D721Med (cell line): ENCODE measurements around the gene TRIM39.

Experiments used
- DNase-seq: peaks from one replicate; pipeline ENCODE4 v3.0.0; 2011; ENCODE audit warnings: low spot score; ENCODE audit not compliant: insufficient read length
- FAIRE-seq: peaks from 2 replicates; lab custom pipeline; 2011; peaks lifted over from hg19 to GRCh38; lab: Jason Lieb, UNC
- CTCF ChIP-seq: IDR thresholded peaks from 2 replicates; pipeline ENCODE4 v1.5.1; 2012; ENCODE audit warnings: mild to moderate bottlenecking, control low read depth; ENCODE audit not compliant: insufficient read depth; ENCODE audit errors: missing control alignments

TRIM39 gene

GRCh38 chr6:30311101-30311500, 15.6 kb upstream of the TRIM39 start:
- no peak for TF ChIP-seq CTCF
- no peak for DNase-seq
- FAIRE-seq, result no peak

- DNase-seq, result no peak
- no peak for FAIRE-seq
- TF ChIP-seq CTCF, result no peak
Measured at GRCh38 chr6:30311671-30312070, 15.1 kb upstream of the TRIM39 start.

- FAIRE-seq (no peak), DNase-seq (no peak)
- TF ChIP-seq CTCF, result no peak
Measured at GRCh38 chr6:30312266-30312665, 14.5 kb upstream of the TRIM39 start.

GRCh38 chr6:30312676-30313321, 13.9 kb upstream of the TRIM39 start:
- no peak for TF ChIP-seq CTCF
- FAIRE-seq (no peak), DNase-seq (no peak)

- no peak for DNase-seq
- no peak for TF ChIP-seq CTCF
- no peak for FAIRE-seq
Measured at GRCh38 chr6:30315156-30315555, 11.6 kb upstream of the TRIM39 start.

GRCh38 chr6:30317913-30318589, 8.7 kb upstream of the TRIM39 start:
- no peak for TF ChIP-seq CTCF
- DNase-seq (no peak), FAIRE-seq (no peak)
